ENCODE measurements around the gene CLCN2. TPM values are rescaled to one million over a fixed set of nuclear protein-coding genes. Genes with fewer than 3 reads are reported as not detected.
"Not testable (repeated sequence)": the region's sequence is repeated elsewhere in the genome, so short reads cannot be mapped to it uniquely, and the experiment has no call there.

The CLCN2 gene
- total RNA-seq, 1 donor from 2014 or later, result 2.1 TPM

DNA sequence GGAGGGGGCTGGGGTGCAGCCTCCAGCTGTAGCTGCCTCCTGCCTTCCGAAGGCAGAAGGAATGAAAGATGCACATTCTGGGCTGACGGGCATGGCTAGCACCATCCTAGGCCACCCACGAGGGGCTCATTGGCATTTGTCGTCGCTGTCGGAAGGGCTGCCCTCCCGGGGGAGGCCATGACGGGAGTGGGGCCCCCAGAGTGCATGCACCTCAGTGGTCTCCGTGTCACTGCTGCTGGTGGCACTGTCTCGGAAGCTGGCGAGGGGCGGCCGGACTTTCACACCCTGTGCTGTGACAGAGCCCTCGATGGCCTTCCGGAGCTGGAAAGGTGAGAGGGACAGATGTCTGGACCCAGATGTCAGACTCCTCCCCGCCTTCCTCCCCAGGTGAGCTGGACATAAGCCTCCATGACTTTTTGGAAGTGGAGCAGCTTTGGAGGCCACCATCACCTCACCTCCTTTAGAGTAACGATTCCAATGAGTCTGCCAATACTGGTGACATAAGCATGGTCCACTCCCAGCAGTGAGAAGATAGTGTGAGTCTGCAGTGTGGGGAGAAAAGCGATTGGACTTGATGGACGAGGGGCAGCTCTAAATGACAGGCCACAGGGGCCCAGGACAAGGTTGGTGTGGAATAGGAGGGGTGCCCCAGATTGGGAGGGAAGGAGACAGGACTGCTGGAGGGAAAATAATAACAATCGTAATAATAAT is 14.8 kb downstream of the CLCN2 start:
- DNase-seq (ENCODE audit: low read depth), result no peak

DNA sequence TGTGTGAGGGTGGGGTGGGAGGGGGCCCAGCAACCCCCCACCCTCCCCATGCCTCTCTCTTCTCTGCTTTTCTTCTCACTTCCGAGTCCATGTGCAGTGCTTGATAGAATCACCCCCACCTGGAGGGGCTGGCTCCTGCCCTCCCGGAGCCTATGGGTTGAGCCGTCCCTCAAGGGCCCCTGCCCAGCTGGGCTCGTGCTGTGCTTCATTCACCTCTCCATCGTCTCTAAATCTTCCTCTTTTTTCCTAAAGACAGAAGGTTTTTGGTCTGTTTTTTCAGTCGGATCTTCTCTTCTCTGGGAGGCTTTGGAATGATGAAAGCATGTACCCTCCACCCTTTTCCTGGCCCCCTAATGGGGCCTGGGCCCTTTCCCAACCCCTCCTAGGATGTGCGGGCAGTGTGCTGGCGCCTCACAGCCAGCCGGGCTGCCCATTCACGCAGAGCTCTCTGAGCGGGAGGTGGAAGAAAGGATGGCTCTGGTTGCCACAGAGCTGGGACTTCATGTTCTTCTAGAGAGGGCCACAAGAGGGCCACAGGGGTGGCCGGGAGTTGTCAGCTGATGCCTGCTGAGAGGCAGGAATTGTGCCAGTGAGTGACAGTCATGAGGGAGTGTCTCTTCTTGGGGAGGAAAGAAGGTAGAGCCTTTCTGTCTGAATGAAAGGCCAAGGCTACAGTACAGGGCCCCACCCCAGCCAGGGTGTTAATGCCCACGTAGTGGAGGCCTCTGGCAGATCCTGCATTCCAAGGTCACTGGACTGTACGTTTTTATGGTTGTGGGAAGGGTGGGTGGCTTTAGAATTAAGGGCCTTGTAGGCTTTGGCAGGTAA is 15.9 kb downstream of the CLCN2 start:
- FAIRE-seq (no peak), DNase-seq (ENCODE audit: low read depth) (peak; percentile 66)
- peaks cover 23% of the 10 kb centered on the region for H3K36me3 ChIP-seq (ENCODE audit: control insufficient read depth, insufficient read depth, low read length)
- no peaks in the 10 kb centered on the region for H3K27me3 ChIP-seq (ENCODE audit: control insufficient read depth, insufficient read depth, low read length)
- TF ChIP-seq, protein P1, sequence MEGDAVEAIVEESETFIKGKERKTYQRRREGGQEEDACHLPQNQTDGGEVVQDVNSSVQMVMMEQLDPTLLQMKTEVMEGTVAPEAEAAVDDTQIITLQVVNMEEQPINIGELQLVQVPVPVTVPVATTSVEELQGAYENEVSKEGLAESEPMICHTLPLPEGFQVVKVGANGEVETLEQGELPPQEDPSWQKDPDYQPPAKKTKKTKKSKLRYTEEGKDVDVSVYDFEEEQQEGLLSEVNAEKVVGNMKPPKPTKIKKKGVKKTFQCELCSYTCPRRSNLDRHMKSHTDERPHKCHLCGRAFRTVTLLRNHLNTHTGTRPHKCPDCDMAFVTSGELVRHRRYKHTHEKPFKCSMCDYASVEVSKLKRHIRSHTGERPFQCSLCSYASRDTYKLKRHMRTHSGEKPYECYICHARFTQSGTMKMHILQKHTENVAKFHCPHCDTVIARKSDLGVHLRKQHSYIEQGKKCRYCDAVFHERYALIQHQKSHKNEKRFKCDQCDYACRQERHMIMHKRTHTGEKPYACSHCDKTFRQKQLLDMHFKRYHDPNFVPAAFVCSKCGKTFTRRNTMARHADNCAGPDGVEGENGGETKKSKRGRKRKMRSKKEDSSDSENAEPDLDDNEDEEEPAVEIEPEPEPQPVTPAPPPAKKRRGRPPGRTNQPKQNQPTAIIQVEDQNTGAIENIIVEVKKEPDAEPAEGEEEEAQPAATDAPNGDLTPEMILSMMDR (IDR thresholded peaks at IDR 0.05; ENCODE audit: insufficient read depth, low read length, severe bottlenecking), result peak; percentile 74
- no peak overlapping the region for H3K4me3 ChIP-seq (ENCODE audit: low read depth, low read length)

More for the DNA sequence above, 14.8 kb downstream of the CLCN2 start:
- TF ChIP-seq, protein P1 (IDR thresholded peaks at IDR 0.05; ENCODE audit: insufficient read depth, low read length, severe bottlenecking), result no peak
- Histone ChIP-seq H3K36me3 (ENCODE audit: control insufficient read depth, insufficient read depth, low read length) (peaks cover 19% of the 10 kb centered on the region), H3K4me3 (ENCODE audit: low read depth, low read length) (no peak overlapping the region), H3K27me3 (ENCODE audit: control insufficient read depth, insufficient read depth, low read length) (no peaks in the 10 kb centered on the region)
- FAIRE-seq, result no peak

DNA sequence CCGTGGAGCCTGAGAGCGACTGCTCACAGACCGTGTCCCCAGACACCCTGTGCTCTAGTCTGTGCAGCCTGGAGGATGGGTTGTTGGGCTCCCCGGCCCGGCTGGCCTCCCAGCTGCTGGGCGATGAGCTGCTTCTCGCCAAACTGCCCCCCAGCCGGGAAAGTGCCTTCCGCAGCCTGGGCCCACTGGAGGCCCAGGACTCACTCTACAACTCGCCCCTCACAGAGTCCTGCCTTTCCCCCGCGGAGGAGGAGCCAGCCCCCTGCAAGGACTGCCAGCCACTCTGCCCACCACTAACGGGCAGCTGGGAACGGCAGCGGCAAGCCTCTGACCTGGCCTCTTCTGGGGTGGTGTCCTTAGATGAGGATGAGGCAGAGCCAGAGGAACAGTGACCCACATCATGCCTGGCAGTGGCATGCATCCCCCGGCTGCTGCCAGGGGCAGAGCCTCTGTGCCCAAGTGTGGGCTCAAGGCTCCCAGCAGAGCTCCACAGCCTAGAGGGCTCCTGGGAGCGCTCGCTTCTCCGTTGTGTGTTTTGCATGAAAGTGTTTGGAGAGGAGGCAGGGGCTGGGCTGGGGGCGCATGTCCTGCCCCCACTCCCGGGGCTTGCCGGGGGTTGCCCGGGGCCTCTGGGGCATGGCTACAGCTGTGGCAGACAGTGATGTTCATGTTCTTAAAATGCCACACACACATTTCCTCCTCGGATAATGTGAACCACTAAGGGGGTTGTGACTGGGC is 16.7 kb downstream of the CLCN2 start:
- H3K36me3 ChIP-seq (ENCODE audit: control insufficient read depth, insufficient read depth, low read length), result peaks cover 23% of the 10 kb centered on the region
- no peak for FAIRE-seq
- TF ChIP-seq, protein P1 (IDR thresholded peaks at IDR 0.05; ENCODE audit: insufficient read depth, low read length, severe bottlenecking), result no peak
- no peak for DNase-seq (ENCODE audit: low read depth)
- no peak overlapping the region for H3K4me3 ChIP-seq (ENCODE audit: low read depth, low read length)
- H3K27me3 ChIP-seq (ENCODE audit: control insufficient read depth, insufficient read depth, low read length), result no peaks in the 10 kb centered on the region

DNA sequence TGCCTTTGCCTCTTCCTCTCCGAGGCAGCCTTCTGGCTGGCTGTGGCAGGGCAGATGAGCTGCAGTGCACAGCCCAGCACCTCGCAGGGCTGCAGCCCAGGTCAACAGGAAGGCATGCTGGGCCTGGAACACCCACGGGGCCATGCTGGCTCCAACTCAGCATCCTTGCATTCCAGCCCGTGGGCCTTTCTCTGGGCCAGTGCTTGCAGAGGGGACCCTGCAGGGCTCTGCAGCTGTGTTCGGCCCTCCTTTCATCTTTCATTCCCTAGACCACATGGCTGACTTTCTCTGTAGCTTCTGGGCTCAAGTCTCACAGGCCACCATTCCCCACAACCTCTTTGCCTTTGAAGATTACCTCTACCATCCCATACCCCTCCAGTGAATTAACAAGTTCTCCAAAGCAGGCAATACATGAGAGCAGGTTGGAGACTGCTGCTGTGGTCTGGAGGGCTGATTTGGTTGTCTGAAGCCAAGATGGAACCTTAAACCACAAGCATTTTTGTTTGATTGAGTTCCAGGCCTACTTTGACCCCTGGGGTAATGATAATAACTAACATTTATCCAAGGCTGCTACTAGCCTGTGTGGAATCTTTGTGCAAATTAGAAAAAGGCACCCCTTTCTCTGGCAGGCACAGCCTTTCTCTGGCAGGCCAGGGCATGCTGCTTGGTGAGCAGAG is 18.1 kb downstream of the CLCN2 start:
- no peaks in the 10 kb centered on the region for H3K27me3 ChIP-seq (ENCODE audit: control insufficient read depth, insufficient read depth, low read length)
- no peak overlapping the region for H3K4me3 ChIP-seq (ENCODE audit: low read depth, low read length)
- TF ChIP-seq, protein P1 (IDR thresholded peaks at IDR 0.05; ENCODE audit: insufficient read depth, low read length, severe bottlenecking), result no peak
- FAIRE-seq (no peak), DNase-seq (ENCODE audit: low read depth) (no peak)
- peaks cover 23% of the 10 kb centered on the region for H3K36me3 ChIP-seq (ENCODE audit: control insufficient read depth, insufficient read depth, low read length)

DNA sequence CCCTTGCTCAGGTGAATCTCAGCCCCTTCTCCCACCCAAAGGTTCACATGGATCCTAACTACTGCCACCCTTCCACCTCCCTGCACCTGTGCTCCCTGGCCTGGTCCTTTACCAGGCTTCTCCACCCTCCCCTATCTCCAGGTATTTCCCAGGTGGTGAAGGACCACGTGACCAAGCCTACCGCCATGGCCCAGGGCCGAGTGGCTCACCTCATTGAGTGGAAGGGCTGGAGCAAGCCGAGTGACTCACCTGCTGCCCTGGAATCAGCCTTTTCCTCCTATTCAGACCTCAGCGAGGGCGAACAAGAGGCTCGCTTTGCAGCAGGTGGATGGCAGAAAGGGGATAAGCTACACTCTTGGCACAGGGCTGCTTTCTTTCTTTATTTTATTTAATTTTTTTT is 19.5 kb downstream of the CLCN2 start:
- FAIRE-seq (peak; percentile 85), DNase-seq (ENCODE audit: low read depth) (peak; percentile 84)
- no peak overlapping the region for H3K4me3 ChIP-seq (ENCODE audit: low read depth, low read length)
- TF ChIP-seq, protein P1 (IDR thresholded peaks at IDR 0.05; ENCODE audit: insufficient read depth, low read length, severe bottlenecking), result no peak
- H3K36me3 ChIP-seq (ENCODE audit: control insufficient read depth, insufficient read depth, low read length), result peaks cover 23% of the 10 kb centered on the region
- H3K27me3 ChIP-seq (ENCODE audit: control insufficient read depth, insufficient read depth, low read length), result no peaks in the 10 kb centered on the region

DNA sequence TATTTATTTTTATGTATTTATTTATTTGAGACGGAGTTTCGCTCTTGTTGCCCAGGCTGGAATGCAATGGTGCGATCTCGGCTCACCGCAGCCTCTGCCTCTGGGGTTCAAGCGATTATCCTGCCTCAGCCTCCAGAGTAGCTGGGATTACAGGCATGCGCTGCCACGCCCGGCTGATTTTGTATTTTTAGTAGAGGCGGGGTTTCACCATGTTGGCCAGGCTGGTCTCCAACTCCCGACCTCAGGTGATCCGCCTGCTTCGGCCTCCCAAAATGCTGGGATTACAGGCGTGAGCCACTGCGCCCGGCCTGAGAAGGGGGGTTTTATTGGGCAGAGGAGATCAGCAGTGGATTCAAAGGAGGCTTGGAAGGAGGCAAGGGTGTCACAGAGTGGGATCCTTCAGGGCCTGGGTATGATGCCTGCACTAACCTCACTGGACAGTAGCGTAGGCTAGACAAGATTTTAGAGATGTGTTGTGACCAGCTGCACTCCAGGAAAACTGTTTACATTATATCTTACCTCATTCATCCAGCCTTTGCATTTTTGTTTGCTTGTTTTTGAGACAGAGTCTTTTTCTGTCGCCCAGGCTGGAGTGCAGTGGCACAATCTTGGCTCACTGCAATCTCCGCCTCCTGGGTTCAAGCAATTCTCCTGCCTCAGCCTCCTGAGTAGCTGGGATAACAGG is 21.8 kb downstream of the CLCN2 start:
- FAIRE-seq; H3K4me3 ChIP-seq (ENCODE audit: low read depth, low read length); H3K27me3 ChIP-seq (ENCODE audit: control insufficient read depth, insufficient read depth, low read length); DNase-seq (ENCODE audit: low read depth): not testable (repeated sequence)
- peaks cover 27% of the 10 kb centered on the region for H3K36me3 ChIP-seq (ENCODE audit: control insufficient read depth, insufficient read depth, low read length)
